HL-60 (cell line): Measurements from ENCODE around the gene SRSF12.

ENCODE experiments used
- CTCF ChIP-seq: IDR thresholded peaks from one replicate; pipeline ENCODE4 v1.5.1; 2011; ENCODE audit warnings: low read length, control low read depth, inconsistent platforms; ENCODE audit not compliant: insufficient read depth
- POLR2AphosphoS5 ChIP-seq: IDR thresholded peaks from 2 replicates; pipeline ENCODE4 v1.6.1; 2012; ENCODE audit warnings: low read depth

- TF ChIP-seq CTCF (no peak), POLR2AphosphoS5 (no peak)
Measured at GRCh38 chr6:89063881-89064280, 54.0 kb downstream of the SRSF12 start.
